ENCODE measurements around the gene ONECUT3.

DNA sequence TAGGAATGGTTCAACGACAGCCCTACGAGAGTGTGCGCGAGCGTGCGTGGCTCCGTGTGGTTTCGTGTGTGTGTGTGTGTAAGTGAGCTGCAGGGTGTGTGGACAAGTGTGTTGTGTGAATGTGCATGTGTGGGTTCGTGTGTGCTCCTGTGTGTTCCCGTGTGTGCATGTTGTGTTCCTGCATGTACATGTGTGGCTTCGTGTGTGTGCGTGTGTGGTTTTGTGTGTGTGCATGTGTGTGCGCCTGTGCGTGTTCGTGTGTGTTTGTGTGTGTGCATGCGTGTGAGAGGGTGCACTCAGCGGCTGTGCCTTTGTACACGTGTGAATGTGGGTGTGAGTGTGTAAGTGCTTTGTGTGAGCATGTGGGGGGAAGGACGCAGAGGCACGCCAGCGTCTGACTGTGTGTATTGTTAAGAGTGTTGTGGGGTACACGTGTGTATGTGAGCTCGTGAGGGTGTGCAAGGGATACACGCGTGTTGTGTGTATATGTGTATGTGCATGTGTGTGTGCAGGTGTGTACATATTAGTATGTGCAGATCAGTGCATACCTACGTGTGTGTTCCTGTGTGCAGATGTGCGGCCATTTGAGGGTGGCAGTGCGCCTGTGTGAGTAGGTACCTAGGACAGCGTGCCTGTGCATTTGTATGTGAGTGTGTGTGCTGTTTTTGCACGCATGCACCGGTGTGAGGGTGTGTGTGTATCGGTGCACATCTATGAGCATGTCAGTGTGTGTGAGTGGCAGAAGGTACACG lies 24.3 kb upstream of the ONECUT3 start:
- TF ChIP-seq POLR2AphosphoS5 (IDR thresholded peaks at IDR 0.05; ENCODE audit: low read depth, low read length) (no peak), SPI1 (IDR thresholded peaks at IDR 0.05; ENCODE audit: low read depth, low read length) (no peak), POLR2A (IDR thresholded peaks at IDR 0.05; ENCODE audit: low read depth, low read length) (no peak), PAX5 (IDR thresholded peaks at IDR 0.05; ENCODE audit: insufficient read depth, low read length, severe bottlenecking) (no peak), TAF1 (IDR thresholded peaks at IDR 0.05; ENCODE audit: low read depth, low read length) (no peak), POU2F2 (IDR thresholded peaks at IDR 0.05; ENCODE audit: low read depth, low read length) (no peak)
